Measurements from ENCODE around the gene NFE2.

NFE2 gene

GRCh38 chr12:54259194-54260011, 41.4 kb downstream of the NFE2 start:
- H3K9ac ChIP-seq (ENCODE audit: low read length): peak overlapping the region; percentile 64
- H3K4me3 ChIP-seq (ENCODE audit: low read length): peak overlapping the region; percentile 70
- DNase-seq (ENCODE audit: low read depth): peak; percentile 96
- H3K36me3 ChIP-seq (ENCODE audit: control insufficient read depth, insufficient read depth, low read length, severe bottlenecking): peaks cover 27% of the 10 kb centered on the region
- H3K9me3 ChIP-seq (ENCODE audit: control insufficient read depth, low read length): no peaks in the 10 kb centered on the region
- no peaks in the 10 kb centered on the region for H3K27me3 ChIP-seq (replicated peaks; ENCODE audit: control insufficient read depth, insufficient read depth, low read length)
- H3K4me1 ChIP-seq (ENCODE audit: control insufficient read depth, insufficient read depth, low read length): peaks cover 43% of the 10 kb centered on the region

GRCh38 chr12:54258201-54258681, 42.6 kb downstream of the NFE2 start:
- DNase-seq (ENCODE audit: low read depth): peak; percentile 9
- Histone ChIP-seq H3K36me3 (ENCODE audit: control insufficient read depth, insufficient read depth, low read length, severe bottlenecking) (peaks cover 27% of the 10 kb centered on the region), H3K4me3 (ENCODE audit: low read length) (no peak overlapping the region), H3K27me3 (replicated peaks; ENCODE audit: control insufficient read depth, insufficient read depth, low read length) (no peaks in the 10 kb centered on the region), H3K4me1 (ENCODE audit: control insufficient read depth, insufficient read depth, low read length) (peaks cover 43% of the 10 kb centered on the region), H3K9ac (ENCODE audit: low read length) (peak overlapping the region; percentile 64), H3K9me3 (ENCODE audit: control insufficient read depth, low read length) (no peaks in the 10 kb centered on the region)

- no peak overlapping the region for H3K4me3 ChIP-seq (ENCODE audit: low read length)
- no peaks in the 10 kb centered on the region for H3K27me3 ChIP-seq (replicated peaks; ENCODE audit: control insufficient read depth, insufficient read depth, low read length)
- H3K36me3 ChIP-seq (ENCODE audit: control insufficient read depth, insufficient read depth, low read length, severe bottlenecking): peaks cover 29% of the 10 kb centered on the region
- H3K9ac ChIP-seq (ENCODE audit: low read length): no peak overlapping the region
- no peak for DNase-seq (ENCODE audit: low read depth)
- no peaks in the 10 kb centered on the region for H3K9me3 ChIP-seq (ENCODE audit: control insufficient read depth, low read length)
- peaks cover 37% of the 10 kb centered on the region for H3K4me1 ChIP-seq (ENCODE audit: control insufficient read depth, insufficient read depth, low read length)
Measured at GRCh38 chr12:54257332-54257731, 43.5 kb downstream of the NFE2 start.

- Histone ChIP-seq H3K4me3 (ENCODE audit: low read length) (no peak overlapping the region), H3K36me3 (ENCODE audit: control insufficient read depth, insufficient read depth, low read length, severe bottlenecking) (peaks cover 33% of the 10 kb centered on the region)
Measured at GRCh38 chr12:54253240-54253639, 47.6 kb downstream of the NFE2 start.

GRCh38 chr12:54251667-54252284, 49.0 kb downstream of the NFE2 start:
- Histone ChIP-seq H3K27me3 (replicated peaks; ENCODE audit: control insufficient read depth, insufficient read depth, low read length) (no peaks in the 10 kb centered on the region), H3K4me3 (ENCODE audit: low read length) (no peak overlapping the region), H3K9me3 (ENCODE audit: control insufficient read depth, low read length) (no peaks in the 10 kb centered on the region), H3K36me3 (ENCODE audit: control insufficient read depth, insufficient read depth, low read length, severe bottlenecking) (peaks cover 26% of the 10 kb centered on the region), H3K4me1 (ENCODE audit: control insufficient read depth, insufficient read depth, low read length) (no peaks in the 10 kb centered on the region), H3K9ac (ENCODE audit: low read length) (no peak overlapping the region)
- DNase-seq (ENCODE audit: low read depth): peak; percentile 84

More at GRCh38 chr12:54253240-54253639, 47.6 kb downstream of the NFE2 start:
- H3K9ac ChIP-seq (ENCODE audit: low read length): no peak overlapping the region
- no peak for DNase-seq (ENCODE audit: low read depth)
- no peaks in the 10 kb centered on the region for H3K9me3 ChIP-seq (ENCODE audit: control insufficient read depth, low read length)
- no peaks in the 10 kb centered on the region for H3K27me3 ChIP-seq (replicated peaks; ENCODE audit: control insufficient read depth, insufficient read depth, low read length)
- peaks cover 3% of the 10 kb centered on the region for H3K4me1 ChIP-seq (ENCODE audit: control insufficient read depth, insufficient read depth, low read length)

- H3K4me3 ChIP-seq (ENCODE audit: low read length): no peak overlapping the region
- DNase-seq (ENCODE audit: low read depth): no peak
- H3K4me1 ChIP-seq (ENCODE audit: control insufficient read depth, insufficient read depth, low read length): no peaks in the 10 kb centered on the region
- H3K27me3 ChIP-seq (replicated peaks; ENCODE audit: control insufficient read depth, insufficient read depth, low read length): no peaks in the 10 kb centered on the region
- no peaks in the 10 kb centered on the region for H3K9me3 ChIP-seq (ENCODE audit: control insufficient read depth, low read length)
- H3K36me3 ChIP-seq (ENCODE audit: control insufficient read depth, insufficient read depth, low read length, severe bottlenecking): peaks cover 17% of the 10 kb centered on the region
- H3K9ac ChIP-seq (ENCODE audit: low read length): no peak overlapping the region
Measured at GRCh38 chr12:54249489-54249888, 51.3 kb downstream of the NFE2 start.

GRCh38 chr12:54246011-54246641, 54.7 kb downstream of the NFE2 start:
- H3K9ac ChIP-seq (ENCODE audit: low read length): no peak overlapping the region
- no peak overlapping the region for H3K4me3 ChIP-seq (ENCODE audit: low read length)
- no peak for DNase-seq (ENCODE audit: low read depth)
- no peaks in the 10 kb centered on the region for H3K9me3 ChIP-seq (ENCODE audit: control insufficient read depth, low read length)
- H3K36me3 ChIP-seq (ENCODE audit: control insufficient read depth, insufficient read depth, low read length, severe bottlenecking): peaks cover 23% of the 10 kb centered on the region
- no peaks in the 10 kb centered on the region for H3K27me3 ChIP-seq (replicated peaks; ENCODE audit: control insufficient read depth, insufficient read depth, low read length)
- no peaks in the 10 kb centered on the region for H3K4me1 ChIP-seq (ENCODE audit: control insufficient read depth, insufficient read depth, low read length)

All from adipocyte (in vitro differentiated cells).